GM19324 (cell line): ENCODE measurements around the gene SLC37A1.
"Not testable (repeated sequence)": the region's sequence is repeated elsewhere in the genome, so short reads cannot be mapped to it uniquely, and the experiment has no call there.

Source experiments
- ATAC-seq: cut with Tn5 transposase; IDR thresholded peaks from one replicate; pipeline ENCODE4 v1.9.1; 2021; ENCODE audit warnings: mild to moderate bottlenecking, moderate library complexity; ENCODE audit not compliant: unreplicated experiment, low FRiP score

SLC37A1 gene

DNA sequence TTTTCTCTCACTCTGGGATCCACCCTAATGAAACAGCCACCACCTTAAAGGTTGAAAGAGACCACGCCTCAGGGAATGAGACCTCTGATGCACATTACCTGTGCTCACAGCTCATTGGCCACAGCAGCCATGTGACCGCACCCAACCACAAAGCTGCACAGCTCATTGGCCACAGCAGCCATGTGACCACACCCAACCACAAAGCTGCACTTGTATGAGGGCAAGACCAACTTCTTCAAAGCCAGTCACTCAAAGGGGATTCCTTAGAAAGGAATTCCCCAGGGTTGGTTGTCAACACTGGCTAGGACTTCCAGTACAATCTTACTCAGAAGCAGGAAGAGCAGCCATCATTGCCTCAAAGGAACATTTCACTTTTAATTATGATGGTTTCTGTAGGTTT is 96.2 kb downstream of the SLC37A1 start:
- no peak for ATAC-seq

DNA sequence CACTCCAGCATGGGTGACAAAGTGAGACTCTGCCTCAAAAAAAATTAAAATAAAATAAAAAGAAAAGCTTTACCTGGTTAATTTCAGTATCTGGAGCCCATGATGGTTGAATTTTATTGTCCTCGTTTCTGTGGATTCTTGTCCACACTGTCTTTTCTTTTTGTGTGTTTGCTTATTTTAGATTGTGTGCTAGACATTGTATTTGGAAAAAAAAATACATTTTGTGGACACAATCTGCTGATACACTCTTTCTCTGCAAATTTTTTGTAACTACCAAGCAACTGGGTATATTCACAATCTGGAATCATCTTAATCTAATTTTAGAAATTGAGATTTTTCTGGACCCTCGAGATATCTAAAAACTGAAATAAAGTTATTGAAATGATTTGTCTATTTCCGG is 98.2 kb downstream of the SLC37A1 start:
- ATAC-seq, result no peak

DNA sequence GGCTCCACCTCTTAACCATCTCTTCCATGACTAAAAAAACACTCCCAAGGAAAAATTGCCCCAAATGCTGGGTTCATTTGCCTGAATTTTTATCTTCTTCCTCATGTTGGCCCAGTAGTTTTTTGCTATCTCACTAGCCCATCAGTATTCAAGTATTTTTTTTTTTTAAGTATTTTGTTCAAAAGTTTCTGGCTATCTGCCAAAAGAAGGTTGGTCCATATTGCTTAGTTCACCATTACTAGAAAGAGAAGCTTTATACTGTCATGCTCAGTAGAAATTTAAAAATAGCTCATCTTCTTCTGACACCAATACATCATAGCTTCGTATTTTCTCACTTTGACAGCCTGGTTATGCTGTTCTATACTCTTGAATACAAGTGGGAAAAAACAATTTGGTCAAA is 98.7 kb downstream of the SLC37A1 start:
- ATAC-seq, result no peak

- ATAC-seq, result no peak
Observed at GRCh38 chr21:42613756-42614155, 100.1 kb downstream of the SLC37A1 start.

- ATAC-seq, result no peak
Observed at GRCh38 chr21:42614396-42614795, 100.7 kb downstream of the SLC37A1 start.

DNA sequence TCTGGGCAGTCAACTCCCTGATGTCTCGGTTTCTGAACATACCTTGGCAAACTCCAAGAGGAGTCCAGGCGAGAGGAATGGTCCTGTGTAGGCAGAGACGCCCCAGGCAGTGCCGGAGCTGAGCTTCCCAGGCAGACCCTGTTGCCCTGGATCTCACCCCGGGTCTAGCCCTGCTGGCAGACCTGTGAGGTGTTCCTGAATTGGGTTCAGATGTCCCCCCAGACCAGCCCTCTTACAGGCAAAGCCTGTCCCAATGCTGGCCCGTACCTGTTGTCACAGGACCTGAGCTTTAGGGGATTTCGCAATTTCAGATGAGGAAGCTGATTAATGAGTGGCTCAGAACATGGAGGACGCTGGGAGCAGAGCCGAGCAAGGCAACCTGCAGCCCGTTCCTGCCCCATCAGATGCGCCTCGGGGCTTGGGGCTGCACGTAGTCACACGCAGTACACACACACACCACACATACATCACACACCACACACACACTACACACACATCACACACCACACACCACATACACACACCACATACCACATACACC is 101.2 kb downstream of the SLC37A1 start:
- ATAC-seq, result no peak

- ATAC-seq, result not testable (repeated sequence)
Observed at GRCh38 chr21:42615377-42615776, 101.7 kb downstream of the SLC37A1 start.

- ATAC-seq, result no peak
Observed at GRCh38 chr21:42615924-42616323, 102.3 kb downstream of the SLC37A1 start.

- no peak for ATAC-seq
Observed at GRCh38 chr21:42616446-42616845, 102.8 kb downstream of the SLC37A1 start.

DNA sequence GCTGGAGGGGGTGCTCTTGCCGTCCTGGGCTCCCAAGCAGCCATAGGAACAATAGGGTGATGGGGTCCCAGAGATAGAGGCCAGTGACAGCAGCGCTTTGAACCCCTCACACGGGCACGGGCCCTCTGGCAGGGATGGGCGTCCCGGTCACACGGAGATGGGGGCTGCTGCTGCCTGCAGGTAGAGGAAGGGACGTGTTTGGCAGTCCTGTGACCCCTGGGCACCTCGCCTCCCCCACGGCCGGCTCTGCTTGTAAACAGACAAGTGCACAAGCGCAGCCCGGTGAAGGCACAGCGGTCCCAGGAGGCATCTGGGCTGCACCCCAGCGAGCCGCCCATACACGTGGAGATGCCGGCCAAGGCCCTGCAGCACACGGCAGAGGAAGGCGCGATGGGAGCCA is 103.3 kb downstream of the SLC37A1 start:
- no peak for ATAC-seq

DNA sequence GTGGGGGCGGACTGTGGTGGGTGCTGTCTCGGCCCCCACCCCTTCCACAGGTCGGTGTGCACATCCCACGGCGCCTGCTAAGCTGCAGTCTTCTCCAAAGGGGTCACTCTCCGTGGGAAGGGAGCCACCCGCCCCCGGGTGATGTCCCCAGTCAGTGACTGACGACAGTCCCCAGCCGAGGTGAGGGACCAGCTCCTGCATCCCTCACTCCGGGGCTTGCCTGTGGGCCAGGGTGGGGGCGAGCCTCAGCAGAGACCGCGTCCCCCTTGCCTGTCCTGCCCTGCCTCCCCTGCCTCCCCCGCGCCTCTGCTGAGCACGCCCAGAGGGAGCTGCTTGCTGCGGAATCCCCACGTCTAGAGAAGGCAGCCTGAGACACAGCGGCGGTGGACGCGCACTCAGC is 103.8 kb downstream of the SLC37A1 start:
- no peak for ATAC-seq

- no peak for ATAC-seq
Observed at GRCh38 chr21:42618707-42619102, 105.1 kb downstream of the SLC37A1 start.

DNA sequence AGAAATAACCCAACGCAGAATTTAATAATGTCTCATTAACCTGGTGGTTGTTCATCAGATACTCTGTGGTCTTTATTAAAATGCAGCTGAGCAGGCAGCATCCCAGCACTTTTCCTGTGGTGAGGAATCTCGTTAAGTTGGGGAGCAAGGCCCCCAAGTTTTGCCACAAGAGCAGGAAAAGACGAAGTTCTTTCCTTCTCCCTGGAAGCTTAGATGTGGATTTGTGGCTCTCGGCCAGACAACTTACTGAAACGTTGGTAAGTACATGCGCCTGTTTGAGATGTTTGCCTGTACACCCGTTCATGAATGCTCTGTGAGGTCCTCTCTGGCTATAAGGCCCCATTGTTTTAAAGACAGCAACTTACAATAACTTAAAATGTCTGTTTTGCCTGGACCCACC is 105.5 kb downstream of the SLC37A1 start:
- no peak for ATAC-seq

GRCh38 chr21:42619841-42620240 is 106.2 kb downstream of the SLC37A1 start:
- no peak for ATAC-seq

- ATAC-seq, result no peak
Observed at GRCh38 chr21:42621166-42621818, 107.6 kb downstream of the SLC37A1 start.

GRCh38 chr21:42621819-42622177 is 108.1 kb downstream of the SLC37A1 start:
- no peak for ATAC-seq

GRCh38 chr21:42622284-42622683 is 108.6 kb downstream of the SLC37A1 start:
- no peak for ATAC-seq

GRCh38 chr21:42623694-42624093 is 110.0 kb downstream of the SLC37A1 start:
- ATAC-seq, result no peak

DNA sequence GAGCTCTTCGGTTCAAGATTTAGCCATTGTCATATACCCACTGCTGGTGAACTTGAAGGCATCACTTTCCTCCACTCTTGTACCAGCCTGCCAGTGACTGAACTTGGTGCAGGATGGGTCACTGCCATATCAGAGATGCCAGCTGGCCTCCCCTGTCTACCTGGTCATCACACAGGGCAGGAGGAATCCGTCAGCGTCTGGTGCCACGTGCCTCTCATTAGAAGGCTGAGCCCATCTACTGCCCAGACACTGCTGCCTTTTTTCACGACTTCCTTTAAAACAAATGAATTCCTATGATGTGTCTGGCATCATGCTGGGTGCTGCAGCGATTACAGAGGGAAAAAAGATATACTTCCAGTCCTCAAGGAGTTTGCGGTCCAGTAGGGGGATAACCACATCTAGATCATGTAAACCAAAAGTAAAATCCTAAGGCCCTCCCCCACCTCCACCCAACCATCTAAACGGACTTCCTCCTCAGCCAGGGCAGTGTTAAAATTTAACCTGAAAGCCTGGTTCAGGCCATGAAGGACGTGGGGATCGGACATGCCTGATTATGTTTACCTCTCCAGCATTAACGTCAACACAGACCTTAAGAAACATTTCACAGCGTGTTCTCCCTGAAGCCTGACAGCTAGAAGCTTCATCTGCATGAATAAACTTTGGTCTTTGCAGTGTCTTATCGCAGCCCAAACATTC is 110.6 kb downstream of the SLC37A1 start:
- no peak for ATAC-seq

DNA sequence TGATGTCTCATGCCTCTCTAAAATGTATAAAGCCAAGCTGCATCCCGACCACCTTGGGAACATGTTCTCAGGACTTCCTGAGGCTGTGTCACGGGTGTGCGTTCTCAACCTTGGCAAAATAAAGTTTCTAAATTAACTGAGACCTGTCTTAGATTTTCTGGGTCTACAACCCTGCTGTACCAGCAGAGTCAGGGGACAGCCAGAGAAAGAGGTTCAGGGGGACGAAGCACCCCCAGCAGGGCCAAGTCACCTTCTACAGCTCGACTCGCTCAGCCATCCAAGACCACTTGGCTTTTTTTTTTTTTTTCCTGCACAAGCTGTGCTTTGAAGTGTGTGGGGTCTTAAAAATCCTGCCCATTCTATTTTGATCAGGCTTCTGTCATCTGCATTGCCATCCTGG is 111.3 kb downstream of the SLC37A1 start:
- ATAC-seq, result no peak

- no peak for ATAC-seq
Observed at GRCh38 chr21:42626171-42626570, 112.5 kb downstream of the SLC37A1 start.
